GM19238 (cell line): ENCODE results near the gene EPHA3.

Experiments used
- DNase-seq: peaks from one replicate; pipeline ENCODE4 v3.0.0; 2011; ENCODE audit warnings: low spot score; ENCODE audit not compliant: insufficient read length

The EPHA3 gene

DNA sequence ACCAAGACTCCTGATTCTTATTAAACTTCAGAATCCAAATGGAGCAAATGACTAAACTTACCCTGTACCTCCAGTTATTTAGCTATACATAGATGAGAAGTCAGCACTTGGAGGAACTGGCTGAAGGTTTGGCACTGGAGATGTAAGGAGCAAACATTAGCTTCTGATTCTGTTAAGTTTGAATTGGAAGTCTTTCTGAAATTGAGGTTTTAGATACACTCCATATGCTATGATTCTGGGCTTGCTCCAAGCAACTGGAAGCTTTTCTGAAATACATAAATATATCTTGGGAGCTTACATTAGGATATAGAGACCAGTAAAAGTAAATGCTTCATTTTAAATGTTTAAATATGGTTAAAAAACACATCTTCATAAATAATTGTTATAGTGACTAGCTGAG, 333.7 kb downstream of the EPHA3 start:
- no peak for DNase-seq

DNA sequence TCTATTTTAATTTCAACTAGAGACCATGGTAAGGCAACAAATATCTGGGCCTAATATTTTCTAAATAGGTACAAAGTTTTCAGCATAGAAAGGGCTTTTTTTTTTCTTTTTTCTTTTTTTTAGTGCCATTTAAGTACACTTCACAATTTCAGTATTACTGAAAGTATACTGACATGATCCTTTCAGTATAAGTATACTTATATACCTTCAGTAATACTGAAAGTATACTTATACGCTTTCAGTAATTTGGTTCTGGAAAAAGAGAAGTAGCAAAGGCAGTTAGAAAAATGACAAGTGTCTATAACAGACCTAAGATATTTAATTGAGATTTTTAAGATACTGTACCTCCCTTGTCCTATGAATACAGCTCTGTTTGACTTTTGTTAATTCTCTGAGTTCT, 339.2 kb downstream of the EPHA3 start:
- no peak for DNase-seq

DNA sequence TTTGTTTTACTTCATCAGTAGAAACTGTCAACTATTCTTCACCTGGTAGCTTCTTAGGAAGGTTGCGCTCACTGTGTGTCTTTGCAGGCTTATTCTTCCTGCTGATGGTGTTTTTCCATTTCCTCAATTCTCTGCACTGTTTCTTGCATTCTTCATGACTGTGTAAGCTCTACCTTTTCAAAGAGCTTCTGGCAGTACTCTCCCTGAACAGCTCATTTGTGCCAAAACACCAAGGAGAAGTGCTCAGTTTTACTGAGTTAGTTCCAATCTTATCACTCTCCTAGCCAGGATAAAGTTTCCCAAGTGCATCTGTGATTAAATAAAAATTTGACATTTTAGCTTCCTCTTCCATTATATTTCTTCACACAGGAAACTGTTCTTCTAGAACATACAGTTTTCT, 339.8 kb downstream of the EPHA3 start:
- no peak for DNase-seq

DNA sequence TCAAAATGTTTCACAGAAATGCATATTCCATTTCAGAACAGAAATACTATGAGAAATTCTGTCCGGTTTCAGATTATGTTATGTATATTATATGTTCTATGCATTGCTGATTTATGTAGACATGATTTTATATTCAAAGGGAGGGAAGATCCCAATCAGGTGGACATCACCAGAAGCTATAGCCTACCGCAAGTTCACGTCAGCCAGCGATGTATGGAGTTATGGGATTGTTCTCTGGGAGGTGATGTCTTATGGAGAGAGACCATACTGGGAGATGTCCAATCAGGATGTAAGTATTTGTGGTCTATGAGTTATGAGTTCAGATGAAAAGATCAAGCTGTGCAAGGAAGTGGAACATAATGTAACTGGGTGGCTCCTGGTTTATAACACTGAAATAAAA, 341.7 kb downstream of the EPHA3 start:
- no peak for DNase-seq

DNA sequence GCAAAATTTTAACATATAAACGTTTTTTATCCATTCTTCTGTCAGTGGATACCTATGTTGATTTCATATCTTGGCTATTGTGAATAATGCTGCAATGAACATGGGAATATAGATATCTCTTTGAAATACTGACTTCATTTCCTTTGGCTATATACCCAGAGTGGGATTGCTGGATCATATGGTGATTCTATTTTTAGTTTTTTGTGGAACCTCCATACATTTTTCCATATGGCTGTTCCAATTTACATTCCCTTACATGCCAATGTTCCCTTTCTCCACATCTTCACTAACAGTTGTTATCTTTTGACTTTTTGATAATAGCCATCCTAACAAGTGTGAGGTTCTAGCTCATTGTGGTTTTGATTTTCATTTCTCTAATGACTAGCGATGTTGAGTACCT, 344.6 kb downstream of the EPHA3 start:
- DNase-seq = no peak

DNA sequence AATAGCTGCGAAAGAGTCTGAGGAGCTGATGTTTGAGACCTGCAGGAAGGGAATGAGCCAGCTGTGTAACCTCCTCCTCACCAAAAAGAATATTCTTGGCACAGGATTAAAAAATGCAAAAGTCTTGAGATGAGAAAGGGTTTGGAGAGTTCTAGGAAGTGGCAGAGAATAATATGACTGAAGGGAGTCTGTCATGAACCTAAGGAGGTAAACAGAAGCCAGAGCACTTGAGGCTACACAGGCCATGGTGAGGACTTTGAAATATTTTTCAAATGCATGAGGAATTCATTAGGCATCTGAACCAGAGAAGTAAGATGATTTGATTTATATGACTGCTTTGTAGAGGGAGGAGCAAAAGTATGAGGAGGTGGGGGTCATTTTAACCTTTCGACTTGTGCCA, 347.8 kb downstream of the EPHA3 start:
- no peak for DNase-seq

DNA sequence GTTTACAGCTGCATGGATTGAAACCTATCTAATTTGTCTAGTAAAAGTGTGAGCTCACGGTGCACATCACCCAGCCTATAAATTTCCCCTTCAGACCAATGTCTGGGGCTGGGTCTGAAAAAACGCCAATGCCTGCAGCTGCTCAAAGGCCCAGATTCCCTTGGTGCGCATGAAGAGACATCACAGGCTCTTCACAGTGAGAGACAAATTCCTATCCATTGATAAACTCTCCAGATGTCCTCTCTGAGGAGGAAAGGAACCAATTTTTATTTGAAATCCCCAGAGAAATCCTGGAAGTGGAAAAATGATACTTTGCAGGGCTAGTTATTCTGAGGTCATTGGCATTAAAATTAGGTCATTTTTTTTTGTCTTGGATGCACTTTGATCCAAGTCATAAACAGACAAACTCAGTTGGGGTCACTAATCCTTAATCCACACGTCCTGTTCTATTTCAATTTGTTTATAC, 360.5 kb downstream of the EPHA3 start:
- DNase-seq = no peak

DNA sequence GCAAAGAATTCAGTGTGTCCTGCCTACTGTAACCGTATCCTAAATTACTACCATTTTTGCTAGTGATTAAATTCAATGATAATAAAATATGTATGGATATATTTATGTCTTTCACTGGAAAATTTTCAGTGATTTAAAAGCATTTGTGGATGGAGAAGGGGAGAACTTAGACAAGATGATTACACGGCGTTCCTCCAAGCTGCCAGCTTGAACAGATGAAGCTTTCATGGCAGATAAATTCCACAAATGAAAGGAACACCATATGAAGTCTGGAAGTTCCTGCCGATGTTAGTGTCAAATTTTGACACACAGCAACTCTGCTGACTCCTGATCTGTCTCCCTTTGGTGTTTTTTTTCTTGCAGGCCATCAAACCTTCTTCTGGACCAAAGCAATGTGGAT, 364.7 kb downstream of the EPHA3 start:
- no peak for DNase-seq

DNA sequence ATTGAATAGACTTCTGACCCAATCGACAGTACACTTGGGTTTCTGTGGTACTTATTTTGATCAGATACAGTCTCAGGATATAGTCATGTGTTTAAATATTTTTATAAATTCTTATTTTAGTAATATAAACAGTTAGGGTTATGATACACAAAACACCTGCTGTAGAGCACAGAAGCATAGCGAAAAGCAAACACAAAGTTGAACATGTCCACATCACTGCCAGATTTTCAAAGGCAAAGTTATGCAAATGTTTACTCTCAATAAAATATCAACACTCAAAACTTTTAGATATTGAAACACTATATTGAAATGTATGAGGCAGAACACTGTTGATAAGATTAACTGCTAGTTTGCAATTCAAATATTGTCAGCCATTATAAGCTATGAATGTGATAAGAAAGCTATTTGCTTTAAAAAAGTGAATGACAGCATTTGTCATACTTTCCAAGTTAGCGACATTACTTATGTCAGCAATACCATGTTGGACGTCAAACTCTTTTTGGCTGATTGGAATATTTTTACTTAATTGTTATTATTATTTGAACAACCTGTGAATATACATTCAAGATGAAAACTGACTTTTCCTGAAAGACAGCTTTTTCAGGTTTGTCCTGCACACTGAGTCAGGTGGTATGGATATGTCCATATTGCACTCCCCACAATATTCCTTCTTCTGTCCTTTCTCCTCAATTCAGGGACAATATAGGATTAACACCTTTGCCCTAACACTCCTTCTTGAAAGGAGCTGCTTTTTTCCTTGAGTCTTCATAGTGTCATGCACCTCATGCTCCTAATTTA, 367.1 kb downstream of the EPHA3 start:
- DNase-seq = no peak

DNA sequence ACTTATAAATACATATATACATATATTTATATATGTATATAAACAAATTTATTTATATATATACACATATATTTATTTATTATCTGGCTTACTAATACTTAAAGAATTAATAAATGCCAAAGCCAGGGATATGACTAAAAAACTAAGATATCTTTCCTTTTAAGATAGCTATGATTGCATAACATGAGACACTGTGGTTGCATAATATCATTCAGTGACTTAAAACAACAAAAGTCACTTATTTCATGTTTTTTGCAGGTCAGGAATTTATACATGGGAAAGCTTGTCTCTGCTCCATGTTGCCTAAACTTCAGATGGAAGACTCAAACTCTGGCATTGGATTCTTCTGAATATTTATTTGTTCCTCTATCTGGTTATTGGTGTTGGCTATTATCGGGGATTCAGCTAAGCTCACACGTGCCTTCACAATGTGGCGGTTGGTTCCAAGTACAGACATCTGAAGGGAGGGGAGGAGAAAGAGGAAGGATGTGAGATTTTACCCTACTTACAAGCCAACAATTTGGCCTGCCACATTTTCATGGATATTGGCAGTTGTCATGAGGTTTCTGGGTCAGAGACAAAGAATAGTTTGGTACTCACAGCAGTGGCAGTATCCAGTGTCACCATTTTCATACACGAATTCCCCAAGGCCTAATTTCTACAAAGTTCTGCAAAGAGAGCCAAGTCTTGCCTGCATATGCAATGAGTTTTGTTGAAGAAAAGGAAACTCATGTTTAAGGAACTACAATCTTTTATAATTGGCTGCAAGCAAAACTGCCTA, 381.6 kb downstream of the EPHA3 start:
- DNase-seq = no peak

DNA sequence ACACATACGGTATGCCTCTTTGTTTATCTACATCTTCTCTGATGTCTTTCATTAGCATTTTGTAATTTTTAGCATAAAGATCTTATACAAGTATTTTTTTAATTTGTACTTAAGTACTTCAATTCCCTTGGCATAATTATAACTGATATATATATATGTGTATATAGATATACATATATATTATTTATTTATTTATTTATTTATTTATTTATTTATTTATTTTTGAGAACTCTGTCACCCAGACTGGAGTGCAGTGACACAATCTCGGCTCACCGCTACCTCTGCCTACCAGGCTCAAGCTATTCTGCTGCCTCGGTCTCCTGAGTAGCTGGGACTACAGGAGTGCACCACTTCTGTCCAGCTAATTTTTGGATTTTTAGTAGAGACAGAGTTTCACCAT, 382.7 kb downstream of the EPHA3 start:
- DNase-seq = no peak

DNA sequence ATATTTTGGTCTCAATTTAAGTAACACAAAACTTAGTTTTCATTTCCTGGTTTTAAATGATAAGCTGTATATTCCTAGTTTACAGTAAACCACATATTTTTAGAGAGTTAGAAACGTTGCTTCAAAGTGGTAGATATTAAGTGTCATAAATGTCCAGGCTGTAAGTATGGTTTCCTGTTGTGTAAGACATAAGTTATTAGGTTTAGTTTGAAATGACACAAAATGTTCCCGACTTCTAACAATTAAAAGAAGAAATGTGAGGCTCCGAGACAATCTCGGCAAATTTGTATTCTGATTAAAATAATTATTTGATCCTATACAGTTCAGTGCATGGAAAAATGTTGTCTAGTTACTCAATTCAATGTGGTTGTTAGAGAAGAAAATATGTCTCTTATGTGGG, 387.3 kb downstream of the EPHA3 start:
- DNase-seq = no peak

DNA sequence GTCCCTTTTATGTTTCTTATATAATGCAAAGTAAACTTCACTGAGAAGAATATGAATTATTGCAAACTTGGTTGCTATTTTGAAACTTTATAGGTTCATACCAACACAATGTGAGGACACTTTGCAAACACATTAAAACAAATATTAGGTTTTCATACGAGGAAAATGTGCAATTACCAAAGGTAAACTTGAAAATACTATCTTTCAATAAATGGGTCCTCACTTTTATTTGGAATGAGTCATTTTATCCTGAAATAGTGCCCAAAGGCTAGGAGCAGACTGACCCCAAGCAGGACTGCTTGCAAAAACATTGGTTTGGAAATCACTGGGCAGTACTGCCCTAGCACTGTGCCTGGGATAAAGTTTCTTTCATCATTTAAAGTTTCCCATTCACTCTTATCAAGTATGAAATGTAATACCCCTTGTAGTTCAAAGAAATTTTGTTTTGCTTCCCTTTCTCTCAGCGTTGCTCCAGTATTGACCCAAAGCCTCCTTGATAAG, 396.5 kb downstream of the EPHA3 start:
- DNase-seq = no peak

DNA sequence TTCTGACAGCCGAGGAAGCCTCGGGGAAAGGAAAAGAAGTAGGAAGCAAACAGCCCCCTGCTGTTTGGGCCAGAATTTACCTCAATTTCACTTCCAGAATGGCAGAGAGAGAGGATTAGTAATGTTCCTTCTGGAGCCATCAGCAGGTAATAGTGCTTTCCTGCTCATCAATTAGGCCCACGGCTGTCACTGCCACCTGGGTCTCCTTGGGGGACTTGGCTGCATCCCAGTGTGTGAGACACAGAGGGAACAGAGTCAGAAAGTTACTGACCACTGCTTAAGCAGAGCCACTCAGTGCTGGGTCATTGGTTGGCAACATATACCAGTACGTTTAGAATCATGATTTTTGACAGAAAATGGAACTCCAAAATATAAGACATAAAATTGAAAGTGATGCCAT, 397.0 kb downstream of the EPHA3 start:
- DNase-seq = no peak

DNA sequence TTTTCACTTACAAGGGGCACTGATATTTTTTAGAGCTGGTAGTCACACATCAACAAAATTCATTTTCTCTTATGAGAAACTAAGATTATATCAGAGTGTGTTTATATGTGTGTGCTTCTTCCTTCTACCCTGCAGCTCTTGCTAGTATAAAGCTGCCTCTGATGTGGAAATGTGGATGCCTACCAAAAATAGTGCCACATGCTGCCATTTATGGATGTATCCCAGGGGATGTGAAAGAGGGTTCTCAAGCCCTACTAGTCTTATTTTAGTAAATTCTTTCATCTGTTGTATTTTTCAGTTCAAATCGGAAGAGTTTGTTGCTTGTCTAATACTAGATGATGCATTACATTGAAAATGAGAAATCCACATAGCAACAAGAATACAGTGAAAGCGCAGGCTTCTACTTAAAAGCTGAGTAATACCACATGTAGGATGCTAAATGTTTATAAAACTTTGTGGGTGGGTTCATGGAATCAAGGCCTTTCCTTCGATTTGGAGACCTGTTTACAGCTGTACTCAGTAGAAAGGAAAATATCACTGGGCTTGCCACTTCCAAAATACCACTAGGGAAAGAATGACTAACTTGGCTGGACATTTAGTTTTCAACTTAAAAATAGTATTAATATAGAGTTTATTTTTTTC, 399.2 kb downstream of the EPHA3 start:
- no peak for DNase-seq

DNA sequence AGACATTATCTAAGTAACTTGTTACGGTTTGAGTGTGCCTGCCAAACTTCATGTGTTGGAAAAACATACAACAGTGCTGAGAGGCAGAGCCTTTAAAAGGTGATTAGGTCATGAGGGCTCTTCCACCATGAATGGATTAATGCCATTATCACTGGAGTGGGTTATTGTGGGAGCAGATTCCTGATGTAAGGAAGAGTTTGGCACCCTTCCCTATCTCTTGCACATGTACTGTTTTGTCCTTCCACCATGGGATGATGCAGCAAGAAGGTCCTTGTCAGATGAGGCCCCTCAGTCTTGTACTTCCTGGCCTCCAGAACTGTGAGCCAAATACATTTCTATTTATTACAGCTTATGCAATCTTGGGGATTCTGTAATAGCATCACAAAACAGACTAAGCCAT, 413.9 kb downstream of the EPHA3 start:
- no peak for DNase-seq

DNA sequence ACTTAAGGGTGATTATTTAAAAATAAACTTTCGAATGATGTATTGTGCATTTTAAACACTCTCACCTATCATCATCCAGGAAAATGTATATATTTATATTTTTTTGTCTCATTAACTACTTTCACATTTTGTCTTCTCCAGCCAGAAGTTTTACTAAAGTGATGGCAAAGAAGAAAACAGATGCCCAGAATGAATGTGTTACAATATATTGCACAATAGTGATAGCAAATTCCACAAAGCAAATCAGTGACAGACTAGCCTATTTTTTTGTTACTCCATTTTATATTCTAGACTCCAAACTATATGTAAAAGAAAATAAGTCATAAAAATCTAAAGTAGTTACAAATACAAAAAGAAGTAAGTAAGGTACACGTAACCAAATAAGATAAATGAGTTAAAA, 414.7 kb downstream of the EPHA3 start:
- DNase-seq = no peak

DNA sequence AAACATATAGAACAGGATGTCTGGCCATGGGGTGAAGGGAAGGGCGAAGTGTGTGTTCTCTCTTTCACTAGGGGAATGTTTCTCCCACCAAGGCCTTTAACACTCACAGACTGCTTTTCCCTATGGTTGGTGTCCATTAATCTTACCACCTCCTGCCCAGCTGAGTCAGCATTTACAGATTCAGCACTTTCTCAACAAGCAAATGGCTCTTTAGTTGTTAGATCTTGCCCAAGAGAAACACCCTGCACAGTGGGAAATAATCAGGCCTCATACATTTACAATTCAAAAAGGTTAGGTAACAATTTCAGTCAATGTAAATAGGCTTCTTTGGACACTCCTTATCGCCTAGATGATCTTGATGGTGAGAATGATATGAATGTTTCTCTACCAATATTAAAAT, 418.2 kb downstream of the EPHA3 start:
- DNase-seq = no peak

DNA sequence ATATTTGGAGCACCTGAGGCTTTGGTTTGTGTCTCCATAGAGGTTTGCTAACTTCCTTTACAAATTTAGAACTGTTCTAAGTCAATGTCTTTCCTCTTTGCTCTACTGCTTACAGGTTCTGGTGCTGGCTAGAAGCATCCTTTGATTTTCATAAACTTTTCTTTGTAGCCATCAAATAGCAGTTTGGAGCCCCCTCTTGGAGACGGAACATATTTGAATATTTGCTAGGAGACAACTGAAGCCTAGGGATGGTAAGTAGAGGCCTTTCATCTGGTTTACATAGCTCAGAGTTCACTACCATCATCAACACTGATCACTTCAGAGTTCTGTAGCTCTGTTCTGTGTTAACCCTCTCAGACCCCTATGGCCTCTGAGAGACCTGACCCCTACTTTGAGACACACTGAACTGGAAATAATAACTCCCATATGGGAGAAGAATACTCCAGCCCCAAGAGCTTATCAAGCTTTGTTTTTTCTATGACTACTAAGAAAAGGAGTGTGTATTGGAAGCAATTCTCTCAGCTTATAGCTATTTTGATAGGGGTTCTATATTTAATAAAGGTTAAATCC, 420.4 kb downstream of the EPHA3 start:
- no peak for DNase-seq
